Neural crest cell (in vitro differentiated cells): Measurements from ENCODE around the gene CCDC70. TPM values are rescaled to one million over a fixed set of nuclear protein-coding genes. Genes with fewer than 3 reads are reported as not detected.
"Not testable (repeated sequence)": the region's sequence is repeated elsewhere in the genome, so short reads cannot be mapped to it uniquely, and the experiment has no call there.

Experiments
- DNase-seq: peaks from one replicate; pipeline ENCODE4 v3.0.0; 2021; ENCODE audit warnings: low read depth, mixed read lengths, low spot score
- H3K27ac Mint-ChIP-seq: one replicate; pipeline ENCODE4 v1.8.0; 2021; ENCODE audit warnings: mild to moderate bottlenecking, mixed read lengths; ENCODE audit not compliant: unreplicated experiment
- H3K27me3 Mint-ChIP-seq: 2 replicates; pipeline ENCODE4 v1.8.0; 2021; ENCODE audit warnings: low read depth, mild to moderate bottlenecking, mixed read lengths
- H3K36me3 Mint-ChIP-seq: 2 replicates; pipeline ENCODE4 v1.8.0; 2021; ENCODE audit warnings: low read depth, mild to moderate bottlenecking, mixed read lengths
- H3K4me1 Mint-ChIP-seq: 2 replicates; pipeline ENCODE4 v1.8.0; 2021; ENCODE audit warnings: mixed read lengths
- H3K4me3 Mint-ChIP-seq: one replicate; pipeline ENCODE4 v1.8.0; 2021; ENCODE audit warnings: mild to moderate bottlenecking, mixed read lengths
- H3K9me3 Mint-ChIP-seq: 2 replicates; pipeline ENCODE4 v1.8.0; 2021; ENCODE audit warnings: mixed read lengths
- total RNA-seq: library from RNA; stranded (reverse); gene quantifications from 2 replicates; pipeline ENCODE4 v1.2.1, GENCODE V29; 2021
- TF ChIP-seq, protein P1 (sequence below): fragments of 200-600 bp; sonication (generic); conservative IDR thresholded peaks from 2 replicates; pipeline ENCODE4 v1.5.0; 2021; ENCODE audit warnings: antibody characterized with exemption, mild to moderate bottlenecking

Gene CCDC70
- total RNA-seq, 1 donor from 2014 or later = not detected

DNA sequence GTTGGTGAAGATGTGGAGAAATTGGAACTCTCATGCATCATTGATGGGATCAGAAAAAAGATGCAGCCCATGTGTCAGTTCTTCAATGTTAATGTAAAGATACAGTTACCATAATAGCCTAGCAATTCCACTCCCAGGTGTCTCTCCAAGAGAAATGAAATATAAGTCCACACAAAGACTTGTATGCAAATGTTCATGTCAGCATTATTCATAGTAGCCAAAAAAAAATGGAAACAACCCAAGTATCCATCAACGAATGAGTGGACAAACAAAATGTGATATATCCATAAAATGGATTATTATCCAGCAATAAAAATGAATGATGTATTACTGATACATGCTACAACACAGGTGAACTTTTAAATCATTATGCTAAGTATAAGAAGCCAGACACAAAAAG, 38.7 kb downstream of the CCDC70 start:
- no peaks in the 10 kb centered on the region for H3K27me3 Mint-ChIP-seq
- peaks cover 13% of the 10 kb centered on the region for H3K4me1 Mint-ChIP-seq

DNA sequence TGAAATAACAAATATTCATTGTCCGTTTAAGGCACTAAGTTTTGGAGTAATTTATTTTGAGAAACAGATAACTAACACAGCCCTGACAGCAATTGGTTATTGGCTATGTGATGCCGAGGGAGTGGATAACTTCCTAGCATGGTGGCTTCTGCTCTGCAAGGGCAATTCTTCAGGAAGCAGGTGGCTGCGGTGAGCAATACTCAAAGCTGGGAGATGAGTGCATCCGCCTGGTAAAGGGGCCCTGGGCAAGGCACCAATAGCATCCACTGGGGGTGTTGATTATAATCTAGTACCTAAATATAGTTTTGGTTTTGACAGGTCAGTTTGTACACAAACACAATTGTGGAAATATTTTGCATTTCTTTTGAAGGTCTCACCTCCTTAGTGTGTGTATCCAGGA, 41.0 kb downstream of the CCDC70 start:
- H3K4me3 Mint-ChIP-seq = no peak overlapping the region
- H3K27me3 Mint-ChIP-seq = no peaks in the 10 kb centered on the region
- H3K36me3 Mint-ChIP-seq = no peaks in the 10 kb centered on the region
- TF ChIP-seq, protein P1, sequence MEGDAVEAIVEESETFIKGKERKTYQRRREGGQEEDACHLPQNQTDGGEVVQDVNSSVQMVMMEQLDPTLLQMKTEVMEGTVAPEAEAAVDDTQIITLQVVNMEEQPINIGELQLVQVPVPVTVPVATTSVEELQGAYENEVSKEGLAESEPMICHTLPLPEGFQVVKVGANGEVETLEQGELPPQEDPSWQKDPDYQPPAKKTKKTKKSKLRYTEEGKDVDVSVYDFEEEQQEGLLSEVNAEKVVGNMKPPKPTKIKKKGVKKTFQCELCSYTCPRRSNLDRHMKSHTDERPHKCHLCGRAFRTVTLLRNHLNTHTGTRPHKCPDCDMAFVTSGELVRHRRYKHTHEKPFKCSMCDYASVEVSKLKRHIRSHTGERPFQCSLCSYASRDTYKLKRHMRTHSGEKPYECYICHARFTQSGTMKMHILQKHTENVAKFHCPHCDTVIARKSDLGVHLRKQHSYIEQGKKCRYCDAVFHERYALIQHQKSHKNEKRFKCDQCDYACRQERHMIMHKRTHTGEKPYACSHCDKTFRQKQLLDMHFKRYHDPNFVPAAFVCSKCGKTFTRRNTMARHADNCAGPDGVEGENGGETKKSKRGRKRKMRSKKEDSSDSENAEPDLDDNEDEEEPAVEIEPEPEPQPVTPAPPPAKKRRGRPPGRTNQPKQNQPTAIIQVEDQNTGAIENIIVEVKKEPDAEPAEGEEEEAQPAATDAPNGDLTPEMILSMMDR = no peak
- no peak overlapping the region for H3K27ac Mint-ChIP-seq
- peaks cover 5% of the 10 kb centered on the region for H3K4me1 Mint-ChIP-seq
- no peak for DNase-seq
- H3K9me3 Mint-ChIP-seq = no peaks in the 10 kb centered on the region

More for the DNA sequence above, 38.7 kb downstream of the CCDC70 start:
- TF ChIP-seq, protein P1 = no peak
- Mint-ChIP-seq H3K9me3 (no peaks in the 10 kb centered on the region), H3K36me3 (no peaks in the 10 kb centered on the region), H3K4me3 (no peak overlapping the region), H3K27ac (no peak overlapping the region)
- DNase-seq = no peak

DNA sequence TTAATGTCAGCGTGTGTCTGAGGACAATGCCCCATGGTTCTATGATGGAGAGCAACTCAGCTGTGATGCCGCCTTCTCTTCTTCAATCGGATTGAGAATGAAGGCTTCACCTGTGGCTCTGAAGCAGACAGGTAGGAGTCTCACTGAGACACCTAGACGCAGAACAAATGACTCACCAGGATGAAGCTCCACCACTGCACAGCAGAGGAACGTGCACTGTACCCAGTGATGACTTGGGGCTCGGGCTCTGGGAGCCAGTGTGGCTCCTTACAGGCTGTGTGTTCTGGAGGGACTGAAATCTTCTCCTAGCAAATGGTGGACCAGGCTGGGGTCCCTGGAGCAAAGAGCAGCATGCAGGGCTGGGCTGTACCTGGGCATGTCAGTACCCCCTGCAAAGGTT, 44.0 kb downstream of the CCDC70 start:
- no peaks in the 10 kb centered on the region for H3K36me3 Mint-ChIP-seq
- DNase-seq = no peak
- no peak overlapping the region for H3K27ac Mint-ChIP-seq

DNA sequence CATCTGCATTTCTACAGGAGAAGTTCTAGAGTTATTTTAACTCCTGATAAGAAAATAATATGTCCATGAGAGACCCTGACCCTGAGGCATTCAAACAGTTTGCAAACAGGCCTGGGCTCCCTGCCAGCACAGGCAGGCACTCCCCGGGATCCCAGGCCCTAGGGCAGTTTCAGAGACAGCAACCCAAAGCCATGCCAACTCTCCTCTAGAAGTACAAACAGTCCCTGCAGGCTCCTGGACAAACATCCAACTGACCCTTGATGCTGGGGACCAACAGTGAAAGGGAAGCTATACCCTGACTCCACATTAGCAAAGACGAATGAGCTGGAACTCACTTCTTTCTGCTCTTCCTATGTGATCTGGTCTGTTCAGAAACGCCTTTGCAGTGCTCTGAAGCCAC, 44.8 kb downstream of the CCDC70 start:
- Mint-ChIP-seq H3K4me1 (peaks cover 5% of the 10 kb centered on the region), H3K9me3 (no peaks in the 10 kb centered on the region), H3K27me3 (no peaks in the 10 kb centered on the region), H3K27ac (no peak overlapping the region), H3K4me3 (no peak overlapping the region), H3K36me3 (no peaks in the 10 kb centered on the region)
- no peak for DNase-seq
- TF ChIP-seq, protein P1 = no peak

More for the DNA sequence above, 44.0 kb downstream of the CCDC70 start:
- no peaks in the 10 kb centered on the region for H3K27me3 Mint-ChIP-seq
- TF ChIP-seq, protein P1 = no peak
- H3K4me1 Mint-ChIP-seq = peaks cover 5% of the 10 kb centered on the region
- no peak overlapping the region for H3K4me3 Mint-ChIP-seq
- H3K9me3 Mint-ChIP-seq = no peaks in the 10 kb centered on the region

DNA sequence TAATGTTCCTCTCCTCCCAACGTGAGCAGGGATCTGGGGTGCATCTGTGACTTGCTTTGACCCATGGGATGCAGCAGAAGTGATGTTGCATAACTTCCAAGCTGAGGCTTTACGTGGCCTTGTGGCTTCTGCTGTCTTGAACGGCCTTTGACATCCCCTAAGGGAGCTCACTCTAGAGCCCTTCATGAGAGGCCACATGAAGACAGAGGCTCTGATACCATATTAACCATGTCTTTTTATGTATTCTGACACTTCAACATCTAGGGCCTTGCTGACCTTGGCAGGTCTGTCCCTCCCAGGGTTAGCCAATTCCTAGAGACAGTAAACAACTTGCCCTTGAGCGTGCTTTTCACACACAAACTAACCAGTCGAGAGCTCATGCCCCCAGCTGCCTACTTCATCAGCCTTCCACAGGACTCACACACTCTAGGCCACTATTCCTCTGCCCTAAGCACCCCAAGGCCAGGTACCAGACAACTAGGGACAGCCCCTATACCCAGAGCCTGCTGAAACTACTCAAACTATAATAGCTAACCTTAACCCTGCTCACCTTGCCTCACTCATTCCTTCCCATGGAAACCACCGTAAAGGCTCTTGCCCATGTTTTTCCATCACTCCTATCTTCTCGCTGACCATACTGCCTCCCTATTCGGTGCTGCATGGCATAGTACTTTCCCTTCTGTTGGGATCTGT, 45.4 kb downstream of the CCDC70 start:
- Mint-ChIP-seq H3K27ac (no peak overlapping the region), H3K36me3 (no peaks in the 10 kb centered on the region), H3K4me1 (peaks cover 5% of the 10 kb centered on the region), H3K27me3 (no peaks in the 10 kb centered on the region), H3K9me3 (no peaks in the 10 kb centered on the region), H3K4me3 (no peak overlapping the region)
- TF ChIP-seq, protein P1 = no peak
- DNase-seq = no peak

DNA sequence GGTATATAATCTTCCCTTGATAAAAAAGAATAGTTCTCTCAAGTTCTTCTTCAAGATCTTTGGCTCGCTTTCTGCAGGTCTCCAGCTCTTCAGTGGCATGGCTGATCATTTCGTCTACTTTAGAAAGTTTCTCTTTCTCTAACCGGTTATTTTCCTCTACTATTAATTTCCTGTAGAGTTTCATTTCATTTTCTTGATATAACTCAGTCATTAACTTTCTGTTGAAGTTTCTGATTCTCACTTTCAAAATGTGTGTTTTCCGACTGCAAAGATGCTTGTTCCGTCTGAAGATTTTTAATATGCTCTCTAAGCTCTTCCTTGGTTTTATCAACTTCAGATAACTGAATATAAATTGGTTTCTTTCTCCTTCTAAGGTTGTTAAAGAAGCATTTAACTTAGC, 47.5 kb downstream of the CCDC70 start:
- not testable (repeated sequence) for H3K27me3 Mint-ChIP-seq, DNase-seq, H3K27ac Mint-ChIP-seq, H3K36me3 Mint-ChIP-seq, H3K9me3 Mint-ChIP-seq, H3K4me3 Mint-ChIP-seq
- H3K4me1 Mint-ChIP-seq = peaks cover 15% of the 10 kb centered on the region
